Vagina (tissue), 2 donors: ENCODE results near the gene CUBN.

ENCODE experiments used
- POLR2A ChIP-seq, 2 donors: fragments of 450-650 bp; IDR thresholded peaks; one replicate each; pipeline ENCODE4 v1.6.1; 2017; ENCODE audit warnings: antibody characterized with exemption in 2 of 2, mild to moderate bottlenecking in 2 of 2, moderate library complexity in 2 of 2
- POLR2AphosphoS5 ChIP-seq, 2 donors: sonication (generic); formaldehyde crosslinking; IDR thresholded peaks; one replicate each; pipeline ENCODE4 v1.9.0; 2017; ENCODE audit warnings: antibody characterized with exemption in 2 of 2, mild to moderate bottlenecking in 2 of 2, low read depth in 1 of 2; ENCODE audit not compliant: insufficient read depth in 1 of 2
- TF ChIP-seq, protein P1 (sequence below), 3 experiments: fragments of 450-650 bp in 2 of 3; fragments of 200-600 bp in 1 of 3; sonication (generic) in 1 of 3; IDR thresholded peaks; one replicate each; pipeline ENCODE4 v1.5.1; 2017 to 2019; ENCODE audit warnings: antibody characterized with exemption in 3 of 3, mild to moderate bottlenecking in 2 of 3, moderate library complexity in 2 of 3

DNA sequence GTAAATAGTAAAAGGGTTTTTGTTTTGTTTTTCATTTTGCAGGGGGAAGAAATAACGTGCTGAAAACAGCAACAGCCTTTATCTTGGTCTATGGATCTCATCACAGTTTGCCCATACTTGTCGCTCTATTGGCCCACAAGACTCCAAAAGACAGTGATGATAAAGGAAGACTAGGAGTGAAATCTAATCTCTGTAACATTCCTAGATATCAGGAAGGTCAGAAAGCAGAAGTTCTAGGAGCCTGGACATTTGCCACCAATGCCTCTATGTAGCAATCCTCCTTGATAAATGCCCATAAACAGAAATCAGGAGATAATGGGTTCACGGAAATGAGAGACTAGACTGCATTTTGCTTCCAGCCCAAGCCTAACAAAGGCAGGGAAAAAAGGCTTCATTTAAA lies 8.9 kb downstream of the CUBN start:
- no peak for TF ChIP-seq POLR2A (IDR thresholded peaks at IDR 0.05)
- TF ChIP-seq, protein P1, sequence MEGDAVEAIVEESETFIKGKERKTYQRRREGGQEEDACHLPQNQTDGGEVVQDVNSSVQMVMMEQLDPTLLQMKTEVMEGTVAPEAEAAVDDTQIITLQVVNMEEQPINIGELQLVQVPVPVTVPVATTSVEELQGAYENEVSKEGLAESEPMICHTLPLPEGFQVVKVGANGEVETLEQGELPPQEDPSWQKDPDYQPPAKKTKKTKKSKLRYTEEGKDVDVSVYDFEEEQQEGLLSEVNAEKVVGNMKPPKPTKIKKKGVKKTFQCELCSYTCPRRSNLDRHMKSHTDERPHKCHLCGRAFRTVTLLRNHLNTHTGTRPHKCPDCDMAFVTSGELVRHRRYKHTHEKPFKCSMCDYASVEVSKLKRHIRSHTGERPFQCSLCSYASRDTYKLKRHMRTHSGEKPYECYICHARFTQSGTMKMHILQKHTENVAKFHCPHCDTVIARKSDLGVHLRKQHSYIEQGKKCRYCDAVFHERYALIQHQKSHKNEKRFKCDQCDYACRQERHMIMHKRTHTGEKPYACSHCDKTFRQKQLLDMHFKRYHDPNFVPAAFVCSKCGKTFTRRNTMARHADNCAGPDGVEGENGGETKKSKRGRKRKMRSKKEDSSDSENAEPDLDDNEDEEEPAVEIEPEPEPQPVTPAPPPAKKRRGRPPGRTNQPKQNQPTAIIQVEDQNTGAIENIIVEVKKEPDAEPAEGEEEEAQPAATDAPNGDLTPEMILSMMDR (IDR thresholded peaks at IDR 0.05): no peak
- TF ChIP-seq POLR2AphosphoS5 (IDR thresholded peaks at IDR 0.05; ENCODE audit: insufficient read depth in 1 of 2, low read depth in 1 of 2): no peak
